Measurements from ENCODE around the gene ANKH. TPM values are rescaled to one million over a fixed set of nuclear protein-coding genes. Genes with fewer than 3 reads are reported as not detected.

The ANKH gene
- total RNA-seq, 1 donor from 2014 or later, result 29.9 TPM

- H3K27me3 Mint-ChIP-seq, result peaks cover 8% of the 10 kb centered on the region
- no peaks in the 10 kb centered on the region for H3K36me3 Mint-ChIP-seq (ENCODE audit: insufficient read depth)
- no peak overlapping the region for H3K4me3 Mint-ChIP-seq (ENCODE audit: low read depth)
- peaks cover 14% of the 10 kb centered on the region for H3K4me1 Mint-ChIP-seq (ENCODE audit: low read depth)
- TF ChIP-seq CTCF (IDR thresholded peaks at IDR 0.05; ENCODE audit: unreplicated experiment), result no peak
- peaks cover 3% of the 10 kb centered on the region for H3K9me3 Mint-ChIP-seq (ENCODE audit: low read depth)
- H3K27ac Mint-ChIP-seq, result no peak overlapping the region
- DNase-seq (ENCODE audit: low spot score, unreplicated experiment), result no peak
Measured at GRCh38 chr5:14854799-14855198, 16.8 kb downstream of the ANKH start.

DNA sequence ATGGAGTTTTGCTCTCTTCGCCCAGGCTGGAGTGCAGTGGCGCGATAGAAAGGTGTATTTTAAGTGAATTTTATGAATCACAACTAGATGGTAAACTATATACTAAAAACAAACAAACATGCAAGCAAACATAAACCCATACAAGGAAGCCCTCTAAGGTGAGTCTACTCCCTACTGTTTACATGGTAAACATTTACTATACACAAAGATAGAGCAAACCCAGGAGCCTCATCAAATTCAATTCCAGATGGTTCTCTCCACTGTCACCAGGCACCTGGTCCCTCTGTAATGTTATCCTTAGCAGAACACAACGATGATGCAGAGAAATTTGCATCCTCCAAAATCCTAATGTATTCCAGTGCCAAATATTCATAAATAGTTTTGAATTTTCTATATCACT is 17.9 kb downstream of the ANKH start:
- TF ChIP-seq CTCF (IDR thresholded peaks at IDR 0.05; ENCODE audit: unreplicated experiment), result no peak
- H3K4me1 Mint-ChIP-seq (ENCODE audit: low read depth), result peaks cover 15% of the 10 kb centered on the region
- no peaks in the 10 kb centered on the region for H3K36me3 Mint-ChIP-seq (ENCODE audit: insufficient read depth)
- DNase-seq (ENCODE audit: low spot score, unreplicated experiment), result no peak
- H3K9me3 Mint-ChIP-seq (ENCODE audit: low read depth), result no peaks in the 10 kb centered on the region
- peaks cover 16% of the 10 kb centered on the region for H3K27me3 Mint-ChIP-seq
- H3K27ac Mint-ChIP-seq, result no peak overlapping the region
- H3K4me3 Mint-ChIP-seq (ENCODE audit: low read depth), result no peak overlapping the region

DNA sequence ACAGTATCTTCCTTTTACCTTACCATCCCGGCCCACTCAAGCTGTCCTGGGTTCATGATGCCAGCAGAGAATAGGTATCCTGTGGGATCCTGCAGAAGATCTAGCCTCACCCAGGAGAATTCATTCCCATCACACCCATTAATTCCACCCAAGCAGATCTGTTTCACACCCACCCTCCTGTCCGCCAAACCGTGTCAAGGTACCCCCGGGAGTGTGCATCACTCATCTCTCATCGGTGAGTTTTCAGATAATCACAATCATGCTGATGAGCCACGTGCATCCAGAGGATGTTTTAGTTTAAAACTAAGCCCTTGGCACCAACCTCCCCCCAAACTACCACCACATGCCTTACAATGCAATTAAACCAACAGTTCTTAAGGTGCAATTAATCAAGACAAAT is 18.8 kb downstream of the ANKH start:
- H3K27me3 Mint-ChIP-seq, result peaks cover 16% of the 10 kb centered on the region
- H3K36me3 Mint-ChIP-seq (ENCODE audit: insufficient read depth), result no peaks in the 10 kb centered on the region
- no peak overlapping the region for H3K4me3 Mint-ChIP-seq (ENCODE audit: low read depth)
- H3K4me1 Mint-ChIP-seq (ENCODE audit: low read depth), result peaks cover 15% of the 10 kb centered on the region
- H3K27ac Mint-ChIP-seq, result no peak overlapping the region
- no peaks in the 10 kb centered on the region for H3K9me3 Mint-ChIP-seq (ENCODE audit: low read depth)
- DNase-seq (ENCODE audit: low spot score, unreplicated experiment), result no peak
- no peak for TF ChIP-seq CTCF (IDR thresholded peaks at IDR 0.05; ENCODE audit: unreplicated experiment)

DNA sequence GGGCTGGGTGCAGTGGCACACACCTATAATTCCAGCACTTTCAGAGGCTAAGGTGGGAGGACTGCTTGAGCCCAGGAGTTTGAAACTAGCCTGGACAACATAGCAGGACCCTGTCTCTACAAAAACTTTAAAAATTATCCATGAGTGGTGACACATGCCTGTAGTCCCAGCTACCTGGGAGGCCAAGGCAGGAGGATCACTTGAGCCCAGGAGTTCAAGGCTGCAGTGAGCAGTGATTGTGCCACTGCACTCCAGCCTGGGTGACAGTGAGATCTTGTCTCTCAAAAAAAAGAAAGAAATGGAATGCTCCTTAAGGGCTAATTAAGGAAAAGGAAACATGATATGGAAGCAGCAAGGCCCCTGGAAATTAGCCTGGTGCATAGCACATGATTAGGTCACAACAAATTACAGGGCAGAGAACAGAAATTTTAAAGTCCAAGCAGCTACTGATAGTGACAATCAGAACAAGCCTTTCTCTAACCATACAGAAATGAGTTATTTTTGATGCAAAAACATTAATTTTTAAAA is 19.5 kb downstream of the ANKH start:
- no peak overlapping the region for H3K4me3 Mint-ChIP-seq (ENCODE audit: low read depth)
- H3K27ac Mint-ChIP-seq, result no peak overlapping the region
- no peak for TF ChIP-seq CTCF (IDR thresholded peaks at IDR 0.05; ENCODE audit: unreplicated experiment)
- H3K9me3 Mint-ChIP-seq (ENCODE audit: low read depth), result no peaks in the 10 kb centered on the region
- no peak for DNase-seq (ENCODE audit: low spot score, unreplicated experiment)
- peaks cover 15% of the 10 kb centered on the region for H3K4me1 Mint-ChIP-seq (ENCODE audit: low read depth)
- H3K27me3 Mint-ChIP-seq, result peaks cover 16% of the 10 kb centered on the region
- H3K36me3 Mint-ChIP-seq (ENCODE audit: insufficient read depth), result no peaks in the 10 kb centered on the region

- H3K36me3 Mint-ChIP-seq (ENCODE audit: insufficient read depth), result no peaks in the 10 kb centered on the region
- DNase-seq (ENCODE audit: low spot score, unreplicated experiment), result no peak
- H3K9me3 Mint-ChIP-seq (ENCODE audit: low read depth), result no peaks in the 10 kb centered on the region
- H3K27ac Mint-ChIP-seq, result no peak overlapping the region
- H3K27me3 Mint-ChIP-seq, result peaks cover 16% of the 10 kb centered on the region
- peaks cover 15% of the 10 kb centered on the region for H3K4me1 Mint-ChIP-seq (ENCODE audit: low read depth)
- no peak overlapping the region for H3K4me3 Mint-ChIP-seq (ENCODE audit: low read depth)
- TF ChIP-seq CTCF (IDR thresholded peaks at IDR 0.05; ENCODE audit: unreplicated experiment), result no peak
Measured at GRCh38 chr5:14851597-14851996, 20.0 kb downstream of the ANKH start.

Measured in progenitor cell of endocrine pancreas (in vitro differentiated cells).